Spleen (tissue), 11 donors: ENCODE measurements around the gene TMEM63B. TPM values are rescaled to one million over a fixed set of nuclear protein-coding genes. Genes with fewer than 3 reads are reported as not detected.
A peak's percentile ranks its signal among the peaks of the same experiment; 100 is the strongest.

Source experiments
- DNase-seq: peaks from one replicate; pipeline ENCODE4 v3.0.0-alpha.2; 2020
- H3K27ac ChIP-seq, 8 donors: fragments of 200-600 bp; sonication (generic) in 7 of 8; 1 replicate in 4 of 8; 2 replicates in 4 of 8; pipeline versions ENCODE4 v1.5.0 to v1.8.0; 2016 to 2021; ENCODE audit warnings: inconsistent platforms in 4 of 8, mild to moderate bottlenecking in 4 of 8, moderate library complexity in 1 of 8
- H3K27me3 ChIP-seq, 7 donors: fragments of 200-600 bp; sonication (generic) in 6 of 7; replicated peaks in 1 of 7; 1 replicate in 4 of 7; 2 replicates in 3 of 7; pipeline versions ENCODE4 v1.5.0 to v1.8.0; 2016 to 2021; ENCODE audit warnings: inconsistent platforms in 3 of 7, mild to moderate bottlenecking in 1 of 7
- H3K36me3 ChIP-seq, 6 donors: fragments of 200-600 bp; sonication (generic) in 5 of 6; 1 replicate in 4 of 6; 2 replicates in 2 of 6; pipeline versions ENCODE4 v1.5.0 to v1.8.0; 2016 to 2021; ENCODE audit warnings: inconsistent platforms in 2 of 6
- H3K4me1 ChIP-seq, 6 donors: fragments of 200-600 bp; sonication (generic) in 5 of 6; 1 replicate in 3 of 6; 2 replicates in 3 of 6; pipeline versions ENCODE4 v1.5.0 to v1.8.0; 2016 to 2021; ENCODE audit warnings: inconsistent platforms in 3 of 6
- H3K4me3 ChIP-seq, 8 donors: fragments of 200-600 bp; sonication (generic) in 7 of 8; 1 replicate in 4 of 8; 2 replicates in 4 of 8; pipeline versions ENCODE4 v1.5.0 to v1.8.0; 2016 to 2021; ENCODE audit warnings: inconsistent platforms in 4 of 8, mild to moderate bottlenecking in 4 of 8, moderate library complexity in 2 of 8
- H3K9me3 ChIP-seq, 8 donors: fragments of 200-600 bp; sonication (generic) in 7 of 8; 1 replicate in 4 of 8; 2 replicates in 4 of 8; pipeline versions ENCODE4 v1.5.0 to v1.8.0; 2016 to 2021; ENCODE audit warnings: inconsistent platforms in 4 of 8
- POLR2A ChIP-seq, 3 donors: fragments of 450-650 bp; IDR thresholded peaks; one replicate each; pipeline ENCODE4 v1.5.1; 2017; ENCODE audit warnings: antibody characterized with exemption in 3 of 3, mild to moderate bottlenecking in 1 of 3
- POLR2AphosphoS5 ChIP-seq, 3 donors: sonication (generic); formaldehyde crosslinking; IDR thresholded peaks; one replicate each; pipeline ENCODE4 v1.5.1; 2017; ENCODE audit warnings: antibody characterized with exemption in 3 of 3
- WGBS, 5 donors: extraction: QIAGEN DNeasy Blood & Tissue Kit in 3 of 5; methylation state at CpG; one replicate each; pipeline versions ENCODE4 v1.1.5 to v1.1.7; 2013 to 2018; 5-methylcytosine and 5-hydroxymethylcytosine counted together
- intact Hi-C: fragments of 100-400 bp; cut with DNase I; formaldehyde crosslinking; loops from one replicate; pipeline ENCODE4 v1.15.0; 2023; ENCODE audit warnings: low total_unique reads
- polyA plus RNA-seq, 3 donors: library from polyadenylated mRNA; stranded (reverse); fragments of 200-250 nt; gene quantifications; one replicate each; pipeline ENCODE4 v1.2.1, GENCODE V29; 2013
- total RNA-seq, 7 donors: library from RNA; depleted of rRNA in 3 of 7; stranded (reverse); fragments of >200 nt in 3 of 7; fragmentation: NEBNext Ultra II Directional in 4 of 7; extraction: Animal tissue kit (Norgen Biotek cat#: 25700) in 4 of 7; gene quantifications; one replicate each; pipeline versions ENCODE4 v1.1.0 to v1.2.1, GENCODE V29; 2016 to 2021
- TF ChIP-seq, protein P1 (sequence below), 11 experiments: fragments of 200-600 bp in 7 of 11; fragments of 450-650 bp in 4 of 11; sonication (generic) in 4 of 11; IDR thresholded peaks in 8 of 11; conservative IDR thresholded peaks in 3 of 11; 1 replicate in 7 of 11; 2 replicates in 4 of 11; pipeline versions ENCODE4 v1.4.0 to v1.8.0; 2016 to 2021; ENCODE audit warnings: antibody characterized with exemption in 11 of 11, inconsistent platforms in 4 of 11, mild to moderate bottlenecking in 1 of 11
- donor health status: healthy with polysubstance abuse.
- donor health status: DM: no; HTN: no; CAD: no; lungs with moderate emphysema.
- donor health status: DM: no; HTN: no; CAD: no.
- donor health status: Bipolar disorder and iron deficiency.
- donor health status: healthy.
- donor health status: DM: no; HTN: no; CAD: no.
- donor health status: DM: yes; HTN: yes; CAD: no.

Gene TMEM63B
- total and polyA plus RNA-seq, 10 donors, result 2.8 to 24.8 (median 18.3) TPM

DNA sequence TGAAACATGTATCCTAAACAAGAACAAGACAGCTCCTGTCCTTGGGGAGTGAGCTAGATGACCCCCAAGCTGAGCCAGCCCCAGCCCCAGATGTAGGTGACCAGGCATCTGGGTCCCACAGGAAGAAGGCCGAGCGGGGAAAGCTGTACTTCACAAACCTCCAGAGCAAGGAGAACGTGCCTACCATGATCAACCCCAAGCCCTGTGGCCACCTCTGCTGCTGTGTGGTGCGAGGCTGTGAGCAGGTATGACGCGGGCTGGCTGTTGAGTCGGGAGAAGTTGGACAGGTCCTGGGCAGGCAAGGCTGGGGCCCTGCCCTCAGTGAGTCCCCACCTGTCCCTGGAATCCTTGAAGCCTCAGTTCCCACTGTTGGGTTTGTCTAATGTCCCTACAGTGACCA is 19.9 kb downstream of the TMEM63B start:
- WGBS, 5 donors, result 73 to 100% (median 95%) methylated on average over 5 to 7 of the region's 7 CpGs
- Histone ChIP-seq H3K4me3 (no peak overlapping the region), H3K27ac (no peak overlapping the region), H3K9me3 (no peaks in the 10 kb centered on the region), H3K4me1 (peaks cover 0 to 10% (median 3%) of the 10 kb centered on the region in 6 donors), H3K36me3 (peaks cover 0 to 82% (median 35%) of the 10 kb centered on the region in 6 donors), H3K27me3 (no peaks in the 10 kb centered on the region)
- DNase-seq, result peak; percentile 58
- intact Hi-C loops, result no loop called here
- TF ChIP-seq POLR2AphosphoS5 (IDR thresholded peaks at IDR 0.05) (no peak), POLR2A (IDR thresholded peaks at IDR 0.05) (no peak)
- TF ChIP-seq, protein P1, sequence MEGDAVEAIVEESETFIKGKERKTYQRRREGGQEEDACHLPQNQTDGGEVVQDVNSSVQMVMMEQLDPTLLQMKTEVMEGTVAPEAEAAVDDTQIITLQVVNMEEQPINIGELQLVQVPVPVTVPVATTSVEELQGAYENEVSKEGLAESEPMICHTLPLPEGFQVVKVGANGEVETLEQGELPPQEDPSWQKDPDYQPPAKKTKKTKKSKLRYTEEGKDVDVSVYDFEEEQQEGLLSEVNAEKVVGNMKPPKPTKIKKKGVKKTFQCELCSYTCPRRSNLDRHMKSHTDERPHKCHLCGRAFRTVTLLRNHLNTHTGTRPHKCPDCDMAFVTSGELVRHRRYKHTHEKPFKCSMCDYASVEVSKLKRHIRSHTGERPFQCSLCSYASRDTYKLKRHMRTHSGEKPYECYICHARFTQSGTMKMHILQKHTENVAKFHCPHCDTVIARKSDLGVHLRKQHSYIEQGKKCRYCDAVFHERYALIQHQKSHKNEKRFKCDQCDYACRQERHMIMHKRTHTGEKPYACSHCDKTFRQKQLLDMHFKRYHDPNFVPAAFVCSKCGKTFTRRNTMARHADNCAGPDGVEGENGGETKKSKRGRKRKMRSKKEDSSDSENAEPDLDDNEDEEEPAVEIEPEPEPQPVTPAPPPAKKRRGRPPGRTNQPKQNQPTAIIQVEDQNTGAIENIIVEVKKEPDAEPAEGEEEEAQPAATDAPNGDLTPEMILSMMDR (IDR thresholded peaks at IDR 0.05 in 8 of 11, conservative IDR thresholded peaks at IDR 0.05 in 3 of 11), result no peak

DNA sequence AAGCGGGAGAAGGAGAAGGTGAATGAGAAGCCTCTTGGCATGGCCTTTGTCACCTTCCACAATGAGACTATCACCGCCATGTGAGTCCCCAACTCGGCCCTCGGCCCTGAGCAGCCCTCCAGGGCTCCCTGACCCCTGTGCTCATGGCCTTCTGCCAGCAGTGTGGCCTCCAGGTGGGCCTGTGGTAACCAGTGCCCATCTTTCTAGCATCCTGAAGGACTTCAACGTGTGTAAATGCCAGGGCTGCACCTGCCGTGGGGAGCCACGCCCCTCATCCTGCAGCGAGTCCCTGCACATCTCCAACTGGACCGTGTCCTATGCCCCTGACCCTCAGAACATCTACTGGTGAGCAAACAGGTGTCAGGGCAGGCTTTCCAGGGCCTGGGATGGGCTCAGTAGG is 21.0 kb downstream of the TMEM63B start:
- intact Hi-C loops, result no loop called here
- no peaks in the 10 kb centered on the region for H3K27me3 ChIP-seq
- no peak overlapping the region for H3K4me3 ChIP-seq
- TF ChIP-seq POLR2AphosphoS5 (IDR thresholded peaks at IDR 0.05), result no peak
- TF ChIP-seq, protein P1 (IDR thresholded peaks at IDR 0.05 in 8 of 11, conservative IDR thresholded peaks at IDR 0.05 in 3 of 11), result no peak
- TF ChIP-seq POLR2A (IDR thresholded peaks at IDR 0.05), result no peak
- no peak for DNase-seq
- H3K9me3 ChIP-seq, result no peaks in the 10 kb centered on the region
- peaks cover 0 to 10% (median 3%) of the 10 kb centered on the region in 6 donors for H3K4me1 ChIP-seq
- H3K27ac ChIP-seq, result no peak overlapping the region
- H3K36me3 ChIP-seq, result peaks cover 0 to 87% (median 37%) of the 10 kb centered on the region in 6 donors
- 84 to 95% (median 91%) methylated on average over 7 to 9 of the region's 9 CpGs for WGBS, 5 donors

DNA sequence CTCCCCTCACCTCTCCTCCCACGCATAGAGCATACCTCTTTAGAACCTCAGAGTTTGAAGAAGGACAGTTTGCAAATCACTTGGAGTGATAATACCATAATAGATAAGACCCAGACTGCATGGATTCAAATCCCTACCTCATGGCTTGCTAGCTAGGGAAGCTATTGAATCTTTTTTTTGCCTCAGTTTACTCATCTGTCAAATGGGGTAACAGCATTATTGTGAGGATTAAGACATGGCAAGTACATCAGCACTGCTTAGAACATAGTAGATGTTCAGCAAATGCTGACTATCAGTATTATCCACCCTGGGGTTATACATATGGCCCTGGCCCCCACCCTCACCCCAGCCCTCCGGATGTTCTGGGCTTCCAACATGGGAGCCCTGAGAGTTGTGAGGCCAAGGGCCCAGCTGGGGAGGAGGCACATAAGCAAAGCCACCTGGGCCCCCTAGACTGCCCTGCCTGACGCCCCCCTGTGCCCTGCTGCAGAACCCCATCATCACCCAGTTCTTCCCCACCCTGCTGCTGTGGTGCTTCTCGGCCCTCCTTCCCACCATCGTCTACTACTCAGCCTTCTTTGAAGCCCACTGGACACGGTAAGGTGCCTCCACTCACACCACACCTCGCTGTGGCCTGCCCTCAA is 22.1 kb downstream of the TMEM63B start:
- intact Hi-C loops, result no loop called here
- H3K36me3 ChIP-seq, result peaks cover 0 to 82% (median 34%) of the 10 kb centered on the region in 6 donors
- TF ChIP-seq, protein P1 (IDR thresholded peaks at IDR 0.05 in 8 of 11, conservative IDR thresholded peaks at IDR 0.05 in 3 of 11), result no peak
- TF ChIP-seq POLR2A (IDR thresholded peaks at IDR 0.05), result no peak
- TF ChIP-seq POLR2AphosphoS5 (IDR thresholded peaks at IDR 0.05), result no peak
- no peak for DNase-seq
- H3K27me3 ChIP-seq, result no peaks in the 10 kb centered on the region
- H3K27ac ChIP-seq, result no peak overlapping the region
- H3K4me1 ChIP-seq, result peaks cover 0 to 10% (median 3%) of the 10 kb centered on the region in 6 donors
- H3K9me3 ChIP-seq, result no peaks in the 10 kb centered on the region
- H3K4me3 ChIP-seq, result no peak overlapping the region
- WGBS, 5 donors, result 75 to 94% (median 92%) methylated on average over 7 of the region's 7 CpGs

DNA sequence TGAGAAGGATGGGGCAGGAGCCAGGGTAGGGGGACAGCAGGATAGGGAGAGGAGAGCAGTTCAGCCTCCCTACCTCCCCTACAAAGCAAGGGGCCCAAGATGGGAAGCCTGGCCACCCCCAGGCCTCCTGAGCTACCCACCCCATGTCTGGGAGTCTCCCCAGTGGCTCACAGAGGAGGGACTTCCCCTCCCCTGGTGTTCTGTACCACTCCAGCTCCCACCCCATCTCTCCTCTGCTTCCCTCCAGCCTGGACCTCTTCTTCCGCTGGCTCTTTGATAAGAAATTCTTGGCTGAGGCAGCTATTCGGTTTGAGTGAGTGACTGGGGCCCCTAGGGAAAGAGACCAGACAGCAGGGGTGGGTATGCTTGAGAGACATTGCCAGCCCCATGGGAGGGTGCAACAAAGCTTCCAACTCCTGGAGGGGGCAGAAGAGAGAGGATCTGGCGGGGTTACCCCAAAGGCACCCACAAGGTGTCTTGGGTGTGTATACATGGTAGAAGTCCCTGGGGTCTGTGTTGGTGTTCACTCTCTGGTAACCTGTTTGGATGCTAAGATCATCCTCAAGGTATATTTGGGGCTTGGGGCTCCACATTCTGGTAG is 23.1 kb downstream of the TMEM63B start:
- Histone ChIP-seq H3K4me3 (no peak overlapping the region), H3K4me1 (peaks cover 0 to 10% (median 3%) of the 10 kb centered on the region in 6 donors), H3K36me3 (peaks cover 0 to 73% (median 34%) of the 10 kb centered on the region in 6 donors), H3K27me3 (no peaks in the 10 kb centered on the region), H3K9me3 (no peaks in the 10 kb centered on the region), H3K27ac (no peak overlapping the region)
- TF ChIP-seq POLR2A (IDR thresholded peaks at IDR 0.05), result no peak
- no peak for TF ChIP-seq POLR2AphosphoS5 (IDR thresholded peaks at IDR 0.05)
- TF ChIP-seq, protein P1 (IDR thresholded peaks at IDR 0.05 in 8 of 11, conservative IDR thresholded peaks at IDR 0.05 in 3 of 11), result no peak
- DNase-seq, result no peak
- intact Hi-C loops, result no loop called here
- 63 to 85% (median 77%) methylated on average over 3 of the region's 3 CpGs for WGBS, 5 donors
